Liver (tissue), 9 donors: ENCODE data around the gene URI1. TPM values are rescaled to one million over a fixed set of nuclear protein-coding genes. Genes with fewer than 3 reads are reported as not detected.

Source experiments
- DNase-seq: peaks from one replicate; pipeline ENCODE4 v3.0.0-alpha.2; 2017; ENCODE audit warnings: low spot score
- H3K27ac ChIP-seq, 2 donors: one replicate each; pipeline ENCODE4 v1.7.0; 2013; ENCODE audit warnings: inconsistent platforms in 2 of 2, low read length in 2 of 2, control low read depth in 1 of 2, low read depth in 1 of 2, mild to moderate bottlenecking in 1 of 2
- H3K27me3 ChIP-seq, 4 donors: one replicate each; pipeline versions ENCODE4 v1.6.1 to v1.7.0; 2013; ENCODE audit warnings: low read length in 3 of 4, inconsistent platforms in 1 of 4, mild to moderate bottlenecking in 1 of 4, moderate library complexity in 1 of 4; ENCODE audit not compliant: control insufficient read depth in 4 of 4, insufficient read depth in 4 of 4
- H3K36me3 ChIP-seq, 4 donors: one replicate each; pipeline versions ENCODE4 v1.6.1 to v1.7.0; 2013; ENCODE audit warnings: low read length in 3 of 4, mild to moderate bottlenecking in 3 of 4, low read depth in 1 of 4, moderate library complexity in 1 of 4; ENCODE audit not compliant: control insufficient read depth in 4 of 4, insufficient read depth in 3 of 4
- H3K4me1 ChIP-seq, 4 donors: one replicate each; pipeline versions ENCODE4 v1.6.1 to v1.7.0; 2013; ENCODE audit warnings: low read length in 3 of 4, mild to moderate bottlenecking in 3 of 4, moderate library complexity in 1 of 4; ENCODE audit not compliant: control insufficient read depth in 4 of 4, insufficient read depth in 4 of 4
- H3K4me3 ChIP-seq, 3 donors: one replicate each; pipeline versions ENCODE4 v1.6.1 to v1.7.0; 2013; ENCODE audit warnings: low read length in 3 of 3, control low read depth in 1 of 3, low read depth in 1 of 3, mild to moderate bottlenecking in 1 of 3
- H3K9ac ChIP-seq, 2 donors: one replicate each; pipeline ENCODE4 v1.7.0; 2013; ENCODE audit warnings: low read length in 2 of 2, mild to moderate bottlenecking in 2 of 2, moderate library complexity in 2 of 2, control low read depth in 1 of 2, low read depth in 1 of 2
- H3K9me3 ChIP-seq, 4 donors: one replicate each; pipeline versions ENCODE4 v1.6.1 to v1.7.0; 2013; ENCODE audit warnings: low read length in 3 of 4; ENCODE audit not compliant: control insufficient read depth in 4 of 4
- ATF3 ChIP-seq: IDR thresholded peaks from 2 replicates; pipeline ENCODE4 v1.6.1; 2016; ENCODE audit warnings: antibody characterized with exemption
- CTCF ChIP-seq: fragments of 150-350 bp; IDR thresholded peaks from 2 replicates; pipeline ENCODE4 v1.5.1; 2017; ENCODE audit warnings: improper control_type of control experiment, low read depth, low read length; ENCODE audit not compliant: missing input control
- EGR1 ChIP-seq, 2 donors: IDR thresholded peaks; 2 replicates each; pipeline ENCODE4 v1.6.1; 2016 to 2018; ENCODE audit warnings: antibody characterized with exemption in 2 of 2, low read depth in 2 of 2
- FOXA1 ChIP-seq: IDR thresholded peaks from 2 replicates; pipeline ENCODE4 v1.6.1; 2016; ENCODE audit warnings: antibody characterized with exemption
- FOXA2 ChIP-seq: IDR thresholded peaks from 2 replicates; pipeline ENCODE4 v1.6.1; 2016; ENCODE audit warnings: antibody characterized with exemption
- GABPA ChIP-seq, 2 donors: IDR thresholded peaks in 1 of 2; conservative IDR thresholded peaks in 1 of 2; 2 replicates each; pipeline ENCODE4 v1.6.1; 2016; ENCODE audit warnings: antibody characterized with exemption in 2 of 2, mild to moderate bottlenecking in 1 of 2, moderate library complexity in 1 of 2
- HNF4A ChIP-seq, 2 donors: conservative IDR thresholded peaks; 2 replicates each; pipeline ENCODE4 v1.6.1; 2016; ENCODE audit warnings: antibody characterized with exemption in 2 of 2, mild to moderate bottlenecking in 2 of 2
- HNF4G ChIP-seq: IDR thresholded peaks from 2 replicates; pipeline ENCODE4 v1.6.1; 2016; ENCODE audit warnings: antibody characterized with exemption
- JUND ChIP-seq, 2 donors: IDR thresholded peaks; 2 replicates each; pipeline ENCODE4 v1.6.1; 2016; ENCODE audit warnings: antibody characterized with exemption in 2 of 2
- MAX ChIP-seq: IDR thresholded peaks from 2 replicates; pipeline ENCODE4 v1.6.1; 2016; ENCODE audit warnings: antibody characterized with exemption
- NR2F2 ChIP-seq: IDR thresholded peaks from 2 replicates; pipeline ENCODE4 v1.6.1; 2016; ENCODE audit warnings: antibody characterized with exemption
- RAD21 ChIP-seq, 2 donors: IDR thresholded peaks; 2 replicates each; pipeline ENCODE4 v1.6.1; 2016; ENCODE audit warnings: antibody characterized with exemption in 2 of 2, mild to moderate bottlenecking in 2 of 2
- REST ChIP-seq: IDR thresholded peaks from 2 replicates; pipeline ENCODE4 v1.6.1; 2016; ENCODE audit warnings: antibody characterized with exemption, mild to moderate bottlenecking
- RXRA ChIP-seq, 2 donors: IDR thresholded peaks; 2 replicates each; pipeline ENCODE4 v1.6.1; 2017 to 2018; ENCODE audit warnings: antibody characterized with exemption in 2 of 2, mild to moderate bottlenecking in 1 of 2
- SP1 ChIP-seq: IDR thresholded peaks from 2 replicates; pipeline ENCODE4 v1.6.1; 2018; ENCODE audit warnings: antibody characterized with exemption, mild to moderate bottlenecking
- TAF1 ChIP-seq: conservative IDR thresholded peaks from 2 replicates; pipeline ENCODE4 v1.6.1; 2016; ENCODE audit warnings: antibody characterized with exemption, mild to moderate bottlenecking
- YY1 ChIP-seq: IDR thresholded peaks from 2 replicates; pipeline ENCODE4 v1.6.1; 2016; ENCODE audit warnings: antibody characterized with exemption, mild to moderate bottlenecking
- ZBTB33 ChIP-seq: IDR thresholded peaks from 2 replicates; pipeline ENCODE4 v1.6.1; 2016; ENCODE audit warnings: antibody characterized with exemption
- WGBS: extraction: QIAGEN DNeasy Blood & Tissue Kit; methylation state at CpG from one replicate; pipeline ENCODE4 v1.1.7; 2013; 5-methylcytosine and 5-hydroxymethylcytosine counted together
- polyA plus RNA-seq, 2 donors: library from polyadenylated mRNA; stranded (reverse) in 1 of 2; unstranded in 1 of 2; fragments of 200-250 nt in 1 of 2; fragments of >200 nt in 1 of 2; fragmentation: Nextera tagmentation in 1 of 2; extraction: Ambion mirVana in 1 of 2; gene quantifications; one replicate each; pipeline versions ENCODE4 v1.2.1 to v1.2.3, GENCODE V29; 2013 to 2015
- total RNA-seq, 2 donors: library from RNA; depleted of rRNA; stranded (reverse); fragments of >200 nt; gene quantifications; one replicate each; pipeline ENCODE4 v1.2.3, GENCODE V29; 2014
- donor health status: healthy.
- donor health status: healthy.
- donor health status: healthy.
- donor health status: healthy.
- donor health status: healthy.

The URI1 gene
- total and polyA plus RNA-seq, 4 donors, result 12.2 to 29.5 (median 15.7) TPM

- TF ChIP-seq JUND (IDR thresholded peaks at IDR 0.05), result no peak
- no peak for TF ChIP-seq YY1
- TF ChIP-seq ZBTB33, result no peak
- TF ChIP-seq MAX, result no peak
- no peak for TF ChIP-seq FOXA1
- TF ChIP-seq FOXA2, result no peak
- no peak for TF ChIP-seq ATF3
- no peak for TF ChIP-seq GABPA (IDR thresholded peaks at IDR 0.05 in 1 of 2, conservative IDR thresholded peaks at IDR 0.05 in 1 of 2)
- TF ChIP-seq RXRA (IDR thresholded peaks at IDR 0.05), result no peak
- TF ChIP-seq RAD21 (IDR thresholded peaks at IDR 0.05), result no peak
- TF ChIP-seq EGR1 (IDR thresholded peaks at IDR 0.05; ENCODE audit: low read depth in 2 of 2), result no peak
- no peak for TF ChIP-seq HNF4A (conservative IDR thresholded peaks at IDR 0.05)
- TF ChIP-seq TAF1, result no peak
- no peak for TF ChIP-seq CTCF
- TF ChIP-seq NR2F2, result no peak
- TF ChIP-seq SP1, result no peak
- TF ChIP-seq REST, result no peak
- TF ChIP-seq HNF4G, result no peak
- DNase-seq, result no peak
- Histone ChIP-seq H3K27ac (no peak overlapping the region), H3K9ac (no peak overlapping the region), H3K36me3 (no peaks in the 10 kb centered on the region), H3K4me1 (peaks cover 0 to 6% (median 0%) of the 10 kb centered on the region in 4 donors), H3K27me3 (no peaks in the 10 kb centered on the region), H3K4me3 (no peak overlapping the region), H3K9me3 (no peaks in the 10 kb centered on the region)
- WGBS, result 90% methylated on average over 1 of the region's 1 CpG
Measured at GRCh38 chr19:29952177-29952576, 10.1 kb downstream of the URI1 start.
